Sigmoid colon (tissue), 7 donors: Measurements from ENCODE around the gene PCDHGA9. TPM values are rescaled to one million over a fixed set of nuclear protein-coding genes. Genes with fewer than 3 reads are reported as not detected.
"Not testable (repeated sequence)": the region's sequence is repeated elsewhere in the genome, so short reads cannot be mapped to it uniquely, and the experiment has no call there.

ENCODE experiments used
- DNase-seq: peaks from one replicate; pipeline ENCODE4 v3.0.0-alpha.2; 2019
- H3K27ac ChIP-seq, 4 donors: fragments of 200-600 bp; sonication (generic); one replicate each; pipeline ENCODE4 v1.5.1; 2016 to 2019; ENCODE audit warnings: mild to moderate bottlenecking in 1 of 4
- H3K27me3 ChIP-seq, 3 donors: fragments of 200-600 bp; sonication (generic); one replicate each; pipeline ENCODE4 v1.5.1; 2019; ENCODE audit warnings: mild to moderate bottlenecking in 1 of 3
- H3K36me3 ChIP-seq, 4 donors: fragments of 200-600 bp; sonication (generic); one replicate each; pipeline ENCODE4 v1.5.1; 2016 to 2019
- H3K4me1 ChIP-seq, 4 donors: fragments of 200-600 bp; sonication (generic); one replicate each; pipeline ENCODE4 v1.5.1; 2017 to 2019
- H3K4me3 ChIP-seq, 4 donors: fragments of 200-600 bp; sonication (generic); one replicate each; pipeline ENCODE4 v1.5.1; 2017 to 2019; ENCODE audit warnings: mild to moderate bottlenecking in 2 of 4, moderate library complexity in 1 of 4
- H3K9me3 ChIP-seq, 4 donors: fragments of 200-600 bp in 3 of 4; sonication (generic) in 3 of 4; one replicate each; pipeline versions ENCODE4 v1.5.1 to v1.6.1; 2013 to 2019
- EP300 ChIP-seq, 4 donors: sonication (generic); formaldehyde crosslinking; IDR thresholded peaks; one replicate each; pipeline ENCODE4 v1.6.1; 2017; ENCODE audit warnings: antibody characterized with exemption in 4 of 4
- POLR2A ChIP-seq, 2 donors: fragments of 450-650 bp; IDR thresholded peaks; one replicate each; pipeline ENCODE4 v1.6.1; 2016; ENCODE audit warnings: antibody characterized with exemption in 2 of 2, mild to moderate bottlenecking in 2 of 2, moderate library complexity in 2 of 2
- POLR2AphosphoS5 ChIP-seq, 4 donors: sonication (generic); formaldehyde crosslinking; IDR thresholded peaks; one replicate each; pipeline ENCODE4 v1.6.1; 2017; ENCODE audit warnings: antibody characterized with exemption in 4 of 4
- WGBS, 2 donors: extraction: QIAGEN DNeasy Blood & Tissue Kit; methylation state at CpG; one replicate each; pipeline ENCODE4 v1.1.7; 2013; 5-methylcytosine and 5-hydroxymethylcytosine counted together
- intact Hi-C: fragments of 100-400 bp; cut with DNase I; formaldehyde crosslinking; loops from one replicate; pipeline ENCODE4 v1.15.1; 2023
- polyA plus RNA-seq, 3 donors: library from polyadenylated mRNA; stranded (reverse); fragments of 200-250 nt; gene quantifications; one replicate each; pipeline ENCODE4 v1.2.3, GENCODE V29; 2013
- total RNA-seq, 4 donors: library from RNA; depleted of rRNA; stranded (reverse); fragments of >200 nt; gene quantifications; one replicate each; pipeline ENCODE4 v1.1.0, GENCODE V29; 2016
- TF ChIP-seq, protein P1 (sequence below), 4 experiments: fragments of 450-650 bp in 3 of 4; fragments of 200-600 bp in 1 of 4; IDR thresholded peaks; one replicate each; pipeline ENCODE4 v1.5.1; 2016 to 2019; ENCODE audit warnings: antibody characterized with exemption in 4 of 4, mild to moderate bottlenecking in 3 of 4, moderate library complexity in 2 of 4
- donor health status: healthy with polysubstance abuse.
- donor health status: Bipolar disorder and iron deficiency.
- donor health status: healthy.

PCDHGA9 gene
- total and polyA plus RNA-seq, 7 donors, result 0.79 to 15.8 (median 10.4) TPM; not detected in 2

DNA sequence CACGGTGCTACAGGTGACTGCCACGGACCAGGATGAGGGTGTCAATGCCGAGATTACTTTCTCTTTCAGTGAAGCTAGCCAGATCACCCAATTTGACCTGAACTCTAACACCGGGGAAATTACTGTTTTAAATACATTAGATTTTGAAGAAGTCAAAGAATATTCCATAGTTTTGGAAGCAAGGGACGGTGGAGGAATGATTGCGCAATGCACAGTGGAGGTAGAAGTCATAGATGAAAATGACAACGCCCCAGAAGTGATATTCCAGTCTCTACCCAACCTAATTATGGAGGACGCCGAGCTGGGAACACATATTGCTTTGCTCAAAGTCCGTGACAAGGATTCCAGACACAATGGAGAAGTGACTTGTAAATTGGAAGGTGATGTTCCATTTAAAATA lies 13.9 kb upstream of the PCDHGA9 start:
- 51 to 64% methylated on average over 10 of the region's 10 CpGs for WGBS, 2 donors
- Histone ChIP-seq H3K4me1 (no peaks in the 10 kb centered on the region), H3K27me3 (peaks cover 0 to 12% (median 0%) of the 10 kb centered on the region in 3 donors), H3K4me3 (no peak overlapping the region), H3K36me3 (peaks cover 0 to 6% (median 0%) of the 10 kb centered on the region in 4 donors), H3K27ac (no peak overlapping the region), H3K9me3 (peaks cover 40 to 95% (median 73%) of the 10 kb centered on the region in 4 donors)
- DNase-seq, result no peak
- intact Hi-C loops, result no loop called here
- TF ChIP-seq, protein P1, sequence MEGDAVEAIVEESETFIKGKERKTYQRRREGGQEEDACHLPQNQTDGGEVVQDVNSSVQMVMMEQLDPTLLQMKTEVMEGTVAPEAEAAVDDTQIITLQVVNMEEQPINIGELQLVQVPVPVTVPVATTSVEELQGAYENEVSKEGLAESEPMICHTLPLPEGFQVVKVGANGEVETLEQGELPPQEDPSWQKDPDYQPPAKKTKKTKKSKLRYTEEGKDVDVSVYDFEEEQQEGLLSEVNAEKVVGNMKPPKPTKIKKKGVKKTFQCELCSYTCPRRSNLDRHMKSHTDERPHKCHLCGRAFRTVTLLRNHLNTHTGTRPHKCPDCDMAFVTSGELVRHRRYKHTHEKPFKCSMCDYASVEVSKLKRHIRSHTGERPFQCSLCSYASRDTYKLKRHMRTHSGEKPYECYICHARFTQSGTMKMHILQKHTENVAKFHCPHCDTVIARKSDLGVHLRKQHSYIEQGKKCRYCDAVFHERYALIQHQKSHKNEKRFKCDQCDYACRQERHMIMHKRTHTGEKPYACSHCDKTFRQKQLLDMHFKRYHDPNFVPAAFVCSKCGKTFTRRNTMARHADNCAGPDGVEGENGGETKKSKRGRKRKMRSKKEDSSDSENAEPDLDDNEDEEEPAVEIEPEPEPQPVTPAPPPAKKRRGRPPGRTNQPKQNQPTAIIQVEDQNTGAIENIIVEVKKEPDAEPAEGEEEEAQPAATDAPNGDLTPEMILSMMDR (IDR thresholded peaks at IDR 0.05), result no peak
- TF ChIP-seq POLR2AphosphoS5 (IDR thresholded peaks at IDR 0.05) (no peak), EP300 (IDR thresholded peaks at IDR 0.05) (no peak), POLR2A (IDR thresholded peaks at IDR 0.05) (no peak)

DNA sequence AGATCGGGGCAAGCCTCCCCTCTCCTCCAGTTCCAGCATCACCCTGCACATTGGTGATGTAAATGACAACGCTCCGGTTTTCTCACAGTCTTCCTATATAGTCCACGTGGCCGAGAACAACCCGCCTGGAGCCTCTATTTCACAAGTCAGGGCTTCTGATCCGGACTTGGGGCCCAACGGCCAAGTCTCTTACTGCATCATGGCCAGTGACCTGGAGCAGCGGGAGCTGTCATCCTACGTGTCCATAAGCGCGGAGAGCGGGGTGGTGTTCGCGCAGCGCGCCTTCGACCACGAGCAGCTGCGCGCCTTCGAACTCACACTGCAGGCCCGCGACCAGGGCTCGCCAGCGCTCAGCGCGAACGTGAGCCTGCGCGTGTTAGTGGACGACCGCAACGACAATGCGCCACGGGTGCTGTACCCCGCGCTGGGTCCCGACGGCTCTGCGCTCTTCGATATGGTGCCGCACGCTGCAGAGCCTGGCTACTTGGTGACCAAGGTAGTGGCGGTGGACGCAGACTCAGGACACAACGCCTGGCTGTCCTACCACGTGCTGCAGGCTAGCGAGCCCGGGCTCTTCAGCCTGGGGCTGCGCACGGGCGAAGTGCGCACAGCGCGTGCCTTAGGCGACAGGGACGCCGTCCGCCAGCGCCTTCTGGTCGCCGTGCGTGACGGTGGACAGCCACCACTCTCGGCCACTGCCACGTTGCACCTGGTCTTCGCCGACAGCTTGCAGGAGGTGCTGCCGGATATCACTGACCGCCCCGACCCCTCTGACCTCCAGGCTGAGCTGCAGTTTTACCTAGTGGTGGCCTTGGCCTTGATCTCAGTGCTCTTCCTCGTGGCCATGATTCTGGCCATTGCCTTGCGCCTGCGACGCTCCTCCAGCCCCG lies 13.2 kb upstream of the PCDHGA9 start:
- intact Hi-C loops, result no loop called here
- no peaks in the 10 kb centered on the region for H3K4me1 ChIP-seq
- DNase-seq, result no peak
- no peak overlapping the region for H3K4me3 ChIP-seq
- no peak overlapping the region for H3K27ac ChIP-seq
- peaks cover 0 to 17% (median 0%) of the 10 kb centered on the region in 3 donors for H3K27me3 ChIP-seq
- TF ChIP-seq POLR2AphosphoS5 (IDR thresholded peaks at IDR 0.05), result no peak
- TF ChIP-seq POLR2A (IDR thresholded peaks at IDR 0.05), result no peak
- no peak for TF ChIP-seq EP300 (IDR thresholded peaks at IDR 0.05)
- TF ChIP-seq, protein P1 (IDR thresholded peaks at IDR 0.05), result no peak
- peaks cover 37 to 95% (median 72%) of the 10 kb centered on the region in 4 donors for H3K9me3 ChIP-seq
- WGBS, 2 donors, result 45 to 73% methylated on average over 77 of the region's 77 CpGs
- peaks cover 0 to 6% (median 0%) of the 10 kb centered on the region in 4 donors for H3K36me3 ChIP-seq

DNA sequence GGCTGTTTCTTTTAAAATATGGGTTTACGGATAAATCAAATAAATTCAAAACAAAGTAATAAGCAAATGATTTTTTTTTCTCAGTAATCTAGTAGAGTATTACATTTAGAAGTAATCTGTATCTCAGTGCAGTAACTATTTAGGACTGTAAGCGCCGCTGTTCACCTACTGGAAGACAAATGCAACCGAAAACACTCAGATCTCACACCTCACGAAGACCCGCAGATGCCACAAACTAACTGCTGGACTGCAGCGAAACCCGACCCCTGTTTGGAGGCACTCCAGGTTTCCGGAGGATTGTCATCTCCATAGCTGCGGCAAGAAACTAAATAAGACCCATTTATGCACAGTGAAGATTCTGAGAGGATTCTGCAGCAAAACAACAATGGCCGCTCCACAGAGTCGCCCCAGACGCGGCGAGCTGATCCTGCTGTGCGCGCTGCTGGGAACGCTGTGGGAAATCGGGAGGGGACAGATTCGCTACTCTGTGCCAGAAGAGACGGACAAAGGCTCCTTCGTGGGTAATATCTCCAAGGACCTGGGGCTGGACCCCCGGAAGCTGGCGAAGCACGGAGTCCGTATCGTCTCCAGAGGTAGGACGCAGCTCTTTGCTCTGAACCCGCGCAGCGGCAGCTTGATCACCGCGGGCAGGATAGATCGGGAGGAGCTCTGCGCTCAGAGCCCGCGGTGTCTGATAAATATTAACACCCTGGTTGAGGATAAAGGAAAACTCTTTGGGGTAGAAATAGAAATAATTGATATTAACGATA lies 10.0 kb upstream of the PCDHGA9 start, which contains the start of gene PCDHGA8:
Gene PCDHGA8 (plus strand): TSS at position 205 of the 770 bp plus-strand sequence. CDS start 181 bp downstream, at position 386.
- intact Hi-C loops, result no loop called here
- peaks cover 36 to 91% (median 64%) of the 10 kb centered on the region in 4 donors for H3K9me3 ChIP-seq
- WGBS, 2 donors, result 34 to 60% methylated on average over 38 of the region's 38 CpGs
- H3K36me3 ChIP-seq, result no peaks in the 10 kb centered on the region
- TF ChIP-seq, protein P1 (IDR thresholded peaks at IDR 0.05), result no peak
- TF ChIP-seq POLR2A (IDR thresholded peaks at IDR 0.05), result no peak
- TF ChIP-seq POLR2AphosphoS5 (IDR thresholded peaks at IDR 0.05), result no peak
- TF ChIP-seq EP300 (IDR thresholded peaks at IDR 0.05), result no peak
- H3K4me3 ChIP-seq, result no peak within 1 kb of the TSS
- H3K27me3 ChIP-seq, result peaks cover 0 to 17% (median 0%) of the 10 kb centered on the region in 3 donors
- H3K4me1 ChIP-seq, result no peaks in the 10 kb centered on the region
- no peak within 1 kb of the TSS for H3K27ac ChIP-seq
- no peak for DNase-seq

DNA sequence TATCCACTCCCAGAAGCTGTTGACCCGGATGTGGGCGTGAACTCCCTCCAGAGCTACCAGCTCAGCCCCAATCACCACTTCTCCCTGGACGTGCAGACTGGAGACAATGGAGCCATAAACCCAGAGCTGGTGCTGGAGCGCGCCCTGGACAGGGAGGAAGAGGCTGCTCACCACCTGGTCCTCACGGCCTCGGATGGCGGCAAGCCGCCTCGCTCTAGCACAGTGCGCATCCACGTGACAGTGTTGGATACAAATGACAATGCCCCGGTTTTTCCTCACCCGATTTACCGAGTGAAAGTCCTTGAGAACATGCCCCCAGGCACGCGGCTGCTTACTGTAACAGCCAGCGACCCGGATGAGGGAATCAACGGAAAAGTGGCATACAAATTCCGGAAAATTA lies 9.3 kb upstream of the PCDHGA9 start:
- no peaks in the 10 kb centered on the region for H3K4me1 ChIP-seq
- peaks cover 37 to 92% (median 64%) of the 10 kb centered on the region in 4 donors for H3K9me3 ChIP-seq
- TF ChIP-seq EP300 (IDR thresholded peaks at IDR 0.05) (no peak), POLR2AphosphoS5 (IDR thresholded peaks at IDR 0.05) (no peak), POLR2A (IDR thresholded peaks at IDR 0.05) (no peak)
- TF ChIP-seq, protein P1 (IDR thresholded peaks at IDR 0.05), result no peak
- 41 to 61% methylated on average over 21 of the region's 21 CpGs for WGBS, 2 donors
- no peak overlapping the region for H3K27ac ChIP-seq
- peaks cover 0 to 17% (median 0%) of the 10 kb centered on the region in 3 donors for H3K27me3 ChIP-seq
- DNase-seq, result no peak
- H3K4me3 ChIP-seq, result no peak overlapping the region
- H3K36me3 ChIP-seq, result no peaks in the 10 kb centered on the region
- intact Hi-C loops, result no loop called here

DNA sequence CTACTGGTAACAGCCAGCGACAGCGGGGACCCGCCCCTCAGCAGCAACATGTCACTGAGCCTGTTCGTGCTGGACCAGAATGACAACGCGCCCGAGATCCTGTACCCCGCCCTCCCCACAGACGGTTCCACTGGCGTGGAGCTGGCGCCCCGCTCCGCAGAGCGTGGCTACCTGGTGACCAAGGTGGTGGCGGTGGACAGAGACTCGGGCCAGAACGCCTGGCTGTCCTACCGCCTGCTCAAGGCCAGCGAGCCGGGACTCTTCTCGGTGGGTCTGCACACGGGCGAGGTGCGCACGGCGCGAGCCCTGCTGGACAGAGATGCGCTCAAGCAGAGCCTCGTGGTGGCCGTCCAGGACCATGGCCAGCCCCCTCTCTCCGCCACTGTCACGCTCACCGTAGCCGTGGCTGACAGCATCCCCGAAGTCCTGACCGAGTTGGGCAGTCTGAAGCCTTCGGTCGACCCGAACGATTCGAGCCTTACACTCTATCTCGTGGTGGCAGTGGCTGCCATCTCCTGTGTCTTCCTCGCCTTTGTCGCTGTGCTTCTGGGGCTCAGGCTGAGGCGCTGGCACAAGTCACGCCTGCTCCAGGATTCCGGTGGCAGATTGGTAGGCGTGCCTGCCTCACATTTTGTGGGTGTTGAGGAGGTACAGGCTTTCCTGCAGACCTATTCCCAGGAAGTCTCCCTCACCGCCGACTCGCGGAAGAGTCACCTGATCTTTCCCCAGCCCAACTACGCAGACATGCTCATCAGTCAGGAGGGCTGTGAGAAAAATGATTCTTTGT lies 8.0 kb upstream of the PCDHGA9 start:
- 43 to 66% methylated on average over 46 of the region's 53 CpGs for WGBS, 2 donors
- H3K36me3 ChIP-seq, H3K27ac ChIP-seq, H3K4me3 ChIP-seq, DNase-seq, intact Hi-C loops, H3K4me1 ChIP-seq: not testable (repeated sequence)
- Histone ChIP-seq H3K27me3 (peaks cover 0 to 17% (median 0%) of the 10 kb centered on the region in 3 donors), H3K9me3 (peaks cover 33 to 90% (median 62%) of the 10 kb centered on the region in 4 donors)
